Measurements from ENCODE around the gene ASB7.
A peak's percentile ranks its signal among the peaks of the same experiment; 100 is the strongest.
"Not testable (repeated sequence)": the region's sequence is repeated elsewhere in the genome, so short reads cannot be mapped to it uniquely, and the experiment has no call there.

ASB7 gene

DNA sequence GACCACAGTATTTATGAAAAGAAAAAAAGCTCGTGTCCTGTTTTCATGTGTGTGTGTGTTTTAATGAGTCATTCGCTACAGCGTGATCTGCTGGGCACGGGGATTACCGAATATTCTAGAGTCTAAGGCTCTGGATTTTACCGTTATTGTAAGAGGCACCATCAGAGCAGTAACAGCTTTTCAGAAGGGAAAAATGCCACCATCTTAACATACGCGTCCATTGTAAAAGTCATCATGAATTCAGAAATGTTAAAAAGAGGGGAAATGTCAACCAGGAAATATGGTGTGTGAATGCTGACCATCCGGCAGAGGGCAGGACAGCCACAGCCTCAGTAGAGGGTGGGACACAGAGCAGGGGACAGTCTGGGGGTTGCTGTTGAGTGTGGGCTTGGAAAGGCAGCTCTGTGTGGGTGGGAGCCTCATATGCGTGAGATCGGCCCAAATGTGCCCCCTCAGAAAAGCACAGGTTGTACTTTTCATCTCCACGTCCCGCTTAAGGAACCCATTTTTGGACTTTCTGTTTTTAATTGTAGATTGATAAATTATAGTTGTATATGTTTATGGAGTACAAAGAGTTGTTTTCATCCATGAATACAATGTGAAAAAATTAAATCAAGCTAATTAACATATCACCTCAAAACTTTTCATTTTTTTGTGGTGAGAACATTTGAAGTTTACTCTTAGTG lies 69.6 kb downstream of the ASB7 start:
- TF ChIP-seq, protein P1, sequence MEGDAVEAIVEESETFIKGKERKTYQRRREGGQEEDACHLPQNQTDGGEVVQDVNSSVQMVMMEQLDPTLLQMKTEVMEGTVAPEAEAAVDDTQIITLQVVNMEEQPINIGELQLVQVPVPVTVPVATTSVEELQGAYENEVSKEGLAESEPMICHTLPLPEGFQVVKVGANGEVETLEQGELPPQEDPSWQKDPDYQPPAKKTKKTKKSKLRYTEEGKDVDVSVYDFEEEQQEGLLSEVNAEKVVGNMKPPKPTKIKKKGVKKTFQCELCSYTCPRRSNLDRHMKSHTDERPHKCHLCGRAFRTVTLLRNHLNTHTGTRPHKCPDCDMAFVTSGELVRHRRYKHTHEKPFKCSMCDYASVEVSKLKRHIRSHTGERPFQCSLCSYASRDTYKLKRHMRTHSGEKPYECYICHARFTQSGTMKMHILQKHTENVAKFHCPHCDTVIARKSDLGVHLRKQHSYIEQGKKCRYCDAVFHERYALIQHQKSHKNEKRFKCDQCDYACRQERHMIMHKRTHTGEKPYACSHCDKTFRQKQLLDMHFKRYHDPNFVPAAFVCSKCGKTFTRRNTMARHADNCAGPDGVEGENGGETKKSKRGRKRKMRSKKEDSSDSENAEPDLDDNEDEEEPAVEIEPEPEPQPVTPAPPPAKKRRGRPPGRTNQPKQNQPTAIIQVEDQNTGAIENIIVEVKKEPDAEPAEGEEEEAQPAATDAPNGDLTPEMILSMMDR (conservative IDR thresholded peaks at IDR 0.05), result peak; percentile 72
- no peak for TF ChIP-seq ZFX (IDR thresholded peaks at IDR 0.05)
- H3K27ac ChIP-seq, result no peak overlapping the region

DNA sequence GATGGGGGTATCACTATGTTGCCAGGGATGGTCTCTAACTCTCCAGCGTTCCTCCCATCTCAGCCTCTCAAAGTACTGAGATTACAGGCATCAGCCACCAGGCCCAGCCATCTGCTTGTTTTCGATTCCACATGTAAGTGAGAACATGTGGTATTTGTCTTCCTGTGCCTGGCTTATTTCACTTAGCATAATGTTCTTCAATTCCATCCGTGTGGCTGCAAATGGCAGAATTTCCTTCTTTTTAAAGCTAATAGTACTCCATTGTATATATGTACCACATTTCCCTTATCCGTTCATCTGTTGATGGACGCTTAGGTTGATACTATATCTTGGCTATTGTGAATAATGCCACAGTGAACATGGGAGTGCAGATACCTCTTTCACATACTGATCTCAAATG lies 70.6 kb downstream of the ASB7 start:
- TF ChIP-seq ZFX (IDR thresholded peaks at IDR 0.05), result no peak
- TF ChIP-seq, protein P1 (conservative IDR thresholded peaks at IDR 0.05), result no peak
- no peak overlapping the region for H3K27ac ChIP-seq

DNA sequence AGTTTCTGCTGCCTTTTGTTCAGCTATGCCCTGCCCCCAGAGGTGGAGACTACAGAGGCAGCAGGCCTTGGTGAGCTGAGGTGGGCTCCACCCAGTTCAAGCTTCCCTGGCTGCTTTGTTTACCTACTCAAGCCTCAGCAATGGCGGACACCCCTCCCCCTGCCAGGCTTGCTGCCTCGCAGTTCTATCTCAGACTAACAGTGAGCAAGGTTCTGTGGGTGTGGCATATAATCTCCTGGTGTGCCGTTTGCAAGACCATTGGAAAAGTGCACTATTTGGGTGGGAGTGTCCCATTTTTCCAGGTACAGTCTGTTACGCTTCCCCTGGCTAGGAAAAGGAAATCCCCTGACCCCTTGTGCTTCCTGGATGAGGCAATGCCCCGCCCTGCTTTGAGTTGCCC lies 76.8 kb downstream of the ASB7 start:
- not testable (repeated sequence) for H3K27ac ChIP-seq

DNA sequence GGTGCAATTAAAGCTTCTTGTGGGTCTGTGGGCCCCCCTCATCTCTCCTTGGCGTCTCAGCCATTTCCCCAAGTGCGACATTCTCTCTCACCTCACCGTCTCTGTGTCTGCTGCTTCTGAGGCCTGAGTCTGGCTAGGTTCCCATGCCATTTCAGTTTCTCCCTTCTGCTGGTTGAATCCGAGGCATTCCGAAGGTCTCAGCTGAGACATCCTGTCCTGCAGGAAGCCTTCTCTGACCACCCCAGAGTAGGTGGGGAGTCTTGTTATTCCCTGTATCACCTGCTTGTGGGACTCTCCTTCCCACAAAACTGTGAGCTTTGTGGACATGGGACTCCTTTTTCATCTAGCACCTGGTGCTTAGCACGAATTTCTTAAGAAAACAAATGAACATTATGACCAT lies 78.3 kb downstream of the ASB7 start:
- TF ChIP-seq, protein P1 (conservative IDR thresholded peaks at IDR 0.05), result no peak
- no peak for TF ChIP-seq ZFX (IDR thresholded peaks at IDR 0.05)
- H3K27ac ChIP-seq, result no peak overlapping the region

DNA sequence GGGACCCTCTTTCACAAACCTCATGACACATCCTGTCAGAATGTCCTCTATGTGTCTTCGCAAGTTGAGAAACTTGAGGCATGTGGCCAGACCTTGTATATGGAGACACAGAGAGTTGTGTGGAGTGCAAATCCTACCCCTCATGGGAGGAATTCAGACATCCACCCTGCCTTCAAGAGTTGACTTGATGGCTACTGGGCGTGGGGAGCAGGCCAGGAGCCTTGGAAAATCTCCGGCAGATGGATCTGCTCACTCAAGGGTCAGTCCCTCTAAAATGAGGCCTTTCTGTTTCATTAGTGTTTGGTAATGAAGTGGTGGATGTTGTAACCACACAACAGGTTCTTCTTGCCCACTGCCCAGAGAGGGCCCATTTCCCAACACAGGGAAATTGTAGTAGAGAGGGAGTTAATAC lies 79.0 kb downstream of the ASB7 start:
- TF ChIP-seq, protein P1 (conservative IDR thresholded peaks at IDR 0.05), result no peak
- TF ChIP-seq ZFX (IDR thresholded peaks at IDR 0.05), result no peak
- H3K27ac ChIP-seq, result no peak overlapping the region

DNA sequence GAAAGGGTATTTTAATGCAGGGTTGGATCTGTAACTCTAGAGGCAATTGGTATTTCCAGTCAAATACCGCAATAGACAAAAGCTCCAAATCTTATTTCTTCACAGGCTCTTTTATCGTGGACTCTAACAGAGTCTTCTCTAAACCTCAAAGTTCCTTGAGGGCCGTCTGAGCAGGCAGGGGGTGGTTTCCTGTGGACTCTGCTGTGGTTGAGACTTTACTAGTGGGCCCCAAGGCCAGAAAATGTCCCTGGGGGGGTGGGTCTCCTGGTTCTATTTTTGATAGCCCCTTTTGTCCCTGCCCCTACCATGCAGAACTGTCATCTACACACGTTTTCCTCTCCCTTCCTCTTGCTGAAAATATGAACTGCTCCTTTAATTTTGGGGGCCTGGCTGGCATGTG lies 80.1 kb downstream of the ASB7 start:
- no peak overlapping the region for H3K27ac ChIP-seq
- TF ChIP-seq ZFX (IDR thresholded peaks at IDR 0.05), result no peak
- TF ChIP-seq, protein P1 (conservative IDR thresholded peaks at IDR 0.05), result no peak

DNA sequence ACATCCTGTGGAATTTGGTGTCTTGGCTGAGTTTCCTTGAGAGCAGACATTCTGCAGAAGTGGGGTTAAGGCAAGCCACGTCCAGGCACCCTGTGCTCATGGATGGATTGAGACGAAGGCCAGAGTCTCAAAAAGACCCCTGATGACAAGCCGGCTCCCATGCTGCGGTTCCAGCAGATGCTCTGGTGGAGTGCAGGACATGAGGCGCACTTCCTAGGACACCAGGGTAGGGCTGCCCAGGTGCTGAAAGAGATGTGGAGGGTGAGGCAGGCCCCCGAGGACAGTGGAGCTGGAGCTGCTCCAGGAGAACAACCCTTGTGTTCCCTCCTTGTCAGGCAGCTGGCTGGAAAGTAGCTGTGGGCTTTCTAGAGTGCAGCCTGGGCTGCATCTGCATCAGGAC lies 81.0 kb downstream of the ASB7 start:
- H3K27ac ChIP-seq, result no peak overlapping the region
- no peak for TF ChIP-seq ZFX (IDR thresholded peaks at IDR 0.05)
- TF ChIP-seq, protein P1 (conservative IDR thresholded peaks at IDR 0.05), result no peak

DNA sequence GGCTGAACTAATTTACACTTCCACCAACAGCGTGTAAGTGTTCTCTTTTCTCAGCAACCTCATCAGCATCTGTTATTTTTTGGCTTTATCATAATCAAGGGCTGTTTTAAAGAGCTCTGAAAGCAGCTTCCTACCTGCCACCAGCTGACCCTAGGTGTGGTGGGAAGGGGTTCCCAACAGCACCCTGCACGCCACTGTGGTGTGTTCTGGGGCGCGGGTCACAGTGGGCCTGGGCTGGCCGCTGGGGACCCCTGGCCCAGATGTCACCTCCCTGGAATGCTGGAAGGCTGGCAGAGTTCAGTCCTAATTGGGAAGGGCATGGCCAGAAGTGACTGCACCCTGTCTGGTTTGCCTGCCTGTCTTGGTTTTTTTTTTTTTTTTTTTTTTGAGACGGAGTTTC lies 82.2 kb downstream of the ASB7 start:
- H3K27ac ChIP-seq, result no peak overlapping the region
- TF ChIP-seq, protein P1 (conservative IDR thresholded peaks at IDR 0.05), result no peak
- no peak for TF ChIP-seq ZFX (IDR thresholded peaks at IDR 0.05)
